HepG2 (cell line): ENCODE data around the gene RAB34. TPM values are rescaled to one million over a fixed set of nuclear protein-coding genes. Genes with fewer than 3 reads are reported as not detected.

ENCODE experiments used
- ATF7-NPFF ChIP-seq: sonication (generic); formaldehyde crosslinking; IDR thresholded peaks from 2 replicates; pipeline ENCODE4 v1.8.1; 2023; ENCODE audit warnings: mild to moderate bottlenecking, low read depth, missing genetic modification reagents, moderate library complexity
- CC2D1A ChIP-seq: sonication (generic); formaldehyde crosslinking; IDR thresholded peaks from 2 replicates; pipeline ENCODE4 v1.8.1; 2023; ENCODE audit warnings: mild to moderate bottlenecking, missing genetic modification reagents
- MLLT10 ChIP-seq: sonication (generic); formaldehyde crosslinking; IDR thresholded peaks from 2 replicates; pipeline ENCODE4 v1.4.0; 2020; ENCODE audit warnings: missing genetic modification reagents
- NFKB2 ChIP-seq: sonication (generic); formaldehyde crosslinking; IDR thresholded peaks from 2 replicates; pipeline ENCODE4 v1.4.0; 2020; ENCODE audit warnings: missing genetic modification reagents, borderline replicate concordance
- TOPORS ChIP-seq: sonication (generic); formaldehyde crosslinking; IDR thresholded peaks from 2 replicates; pipeline ENCODE4 v1.8.0; 2023; ENCODE audit warnings: mild to moderate bottlenecking, missing genetic modification reagents
- XRCC5 ChIP-seq: fragments of 200-400 bp; formaldehyde crosslinking; optimal IDR thresholded peaks from 2 replicates; pipeline ENCODE3; 2017; ENCODE audit warnings: mild to moderate bottlenecking, low read length
- ZNF33B ChIP-seq: sonication (generic); formaldehyde crosslinking; IDR thresholded peaks from 2 replicates; pipeline ENCODE4 v1.5.1; 2020; ENCODE audit warnings: mild to moderate bottlenecking, missing genetic modification reagents
- ZSCAN25 ChIP-seq: sonication (generic); formaldehyde crosslinking; IDR thresholded peaks from 2 replicates; pipeline ENCODE4 v1.8.0; 2022; ENCODE audit warnings: mild to moderate bottlenecking, missing genetic modification reagents
- polyA plus RNA-seq, 8 experiments: library from polyadenylated mRNA; depleted of rRNA in 3 of 8; stranded (reverse) in 7 of 8; unstranded in 1 of 8; fragments of >200 nt; fragmentation: Illumina TruSeq in 4 of 8; extraction: Trizol in 4 of 8; gene quantifications; 2 replicates each; pipeline versions ENCODE4 v1.2.1 to v1.2.3, GENCODE V29; 2011 to 2016; ENCODE audit warnings: low read depth in 4 of 8, missing spikeins in 1 of 8, mixed read lengths in 1 of 8; ENCODE audit not compliant: insufficient read depth in 1 of 8
- total RNA-seq, 5 experiments: library from RNA; depleted of rRNA; stranded (reverse); fragments of >200 nt; fragmentation: Illumina TruSeq; extraction: Trizol; gene quantifications; 2 replicates each; pipeline ENCODE4 v1.2.3, GENCODE V29; 2016; ENCODE audit warnings: low read depth in 1 of 5
- TF ChIP-seq, protein P1 (sequence below): sonication (generic); formaldehyde crosslinking; conservative IDR thresholded peaks from 2 replicates; pipeline ENCODE4 v1.4.0; 2020; ENCODE audit warnings: missing genetic modification reagents
- TF ChIP-seq, protein P2 (sequence below): sonication (generic); formaldehyde crosslinking; conservative IDR thresholded peaks from 2 replicates; pipeline ENCODE4 v1.5.0; 2020; ENCODE audit warnings: missing genetic modification reagents
- TF ChIP-seq, protein P3 (sequence below): sonication (generic); formaldehyde crosslinking; IDR thresholded peaks from 2 replicates; pipeline ENCODE4 v1.4.0; 2020; ENCODE audit warnings: missing genetic modification reagents, borderline replicate concordance
- TF ChIP-seq, protein P4 (sequence below): sonication (generic); formaldehyde crosslinking; IDR thresholded peaks from 2 replicates; pipeline ENCODE4 v1.4.0; 2020; ENCODE audit warnings: missing genetic modification reagents
- TF ChIP-seq, protein P5 (sequence below): sonication (generic); formaldehyde crosslinking; IDR thresholded peaks from 2 replicates; pipeline ENCODE4 v1.5.0; 2020; ENCODE audit warnings: mild to moderate bottlenecking, missing genetic modification reagents
- TF ChIP-seq, protein P6 (sequence below): sonication (generic); formaldehyde crosslinking; IDR thresholded peaks from 2 replicates; pipeline ENCODE4 v1.4.0; 2020; ENCODE audit warnings: mild to moderate bottlenecking, missing genetic modification reagents

Gene RAB34
- total and polyA plus RNA-seq, 2 of the 13 experiments (the other 11 are each of a cell fraction or from before 2014, with no cell fraction given) = 0.49 TPM; not detected in 1

DNA sequence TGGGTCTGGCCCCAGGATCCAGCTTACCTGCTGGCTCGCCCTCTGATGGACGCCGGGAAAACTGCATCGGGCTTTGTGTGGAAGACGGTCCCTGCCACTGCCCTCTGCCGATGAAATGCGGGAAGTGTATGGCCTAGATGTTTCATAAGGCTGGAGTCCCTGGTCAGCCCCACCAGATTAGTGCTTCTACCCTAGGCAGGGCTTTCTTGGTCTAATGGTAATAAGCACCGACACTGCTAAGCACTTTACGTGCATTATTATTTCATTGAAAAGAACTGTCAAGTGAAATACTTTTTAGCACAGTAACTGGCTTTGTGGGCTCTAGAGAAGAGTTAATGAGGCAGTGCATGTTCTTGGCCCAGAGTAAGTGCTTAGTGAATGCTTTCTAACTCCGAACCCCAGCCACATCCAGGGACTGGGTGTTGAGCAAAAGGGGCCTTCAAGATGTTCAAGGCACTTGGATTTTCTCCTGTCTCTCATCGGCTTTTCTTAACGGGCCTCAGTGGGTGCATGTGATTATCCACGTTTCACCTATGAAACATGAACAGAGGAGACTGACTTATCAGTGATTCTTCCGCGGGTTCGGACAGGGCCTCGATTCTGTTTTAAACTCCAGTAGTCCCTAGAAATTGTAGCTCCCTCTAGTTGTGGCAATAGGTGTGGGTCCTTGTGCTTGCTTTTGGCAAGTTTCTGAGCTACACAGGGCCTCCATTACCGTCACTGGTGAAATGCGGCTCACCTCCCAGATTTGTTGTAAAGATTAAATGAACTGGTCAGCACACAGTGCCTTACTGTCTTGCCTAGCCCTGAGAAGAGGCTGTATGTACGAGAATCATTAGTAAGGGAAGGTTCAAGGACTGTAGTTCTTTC is 32.7 kb upstream of the RAB34 start (continued):
- TF ChIP-seq, protein P1, sequence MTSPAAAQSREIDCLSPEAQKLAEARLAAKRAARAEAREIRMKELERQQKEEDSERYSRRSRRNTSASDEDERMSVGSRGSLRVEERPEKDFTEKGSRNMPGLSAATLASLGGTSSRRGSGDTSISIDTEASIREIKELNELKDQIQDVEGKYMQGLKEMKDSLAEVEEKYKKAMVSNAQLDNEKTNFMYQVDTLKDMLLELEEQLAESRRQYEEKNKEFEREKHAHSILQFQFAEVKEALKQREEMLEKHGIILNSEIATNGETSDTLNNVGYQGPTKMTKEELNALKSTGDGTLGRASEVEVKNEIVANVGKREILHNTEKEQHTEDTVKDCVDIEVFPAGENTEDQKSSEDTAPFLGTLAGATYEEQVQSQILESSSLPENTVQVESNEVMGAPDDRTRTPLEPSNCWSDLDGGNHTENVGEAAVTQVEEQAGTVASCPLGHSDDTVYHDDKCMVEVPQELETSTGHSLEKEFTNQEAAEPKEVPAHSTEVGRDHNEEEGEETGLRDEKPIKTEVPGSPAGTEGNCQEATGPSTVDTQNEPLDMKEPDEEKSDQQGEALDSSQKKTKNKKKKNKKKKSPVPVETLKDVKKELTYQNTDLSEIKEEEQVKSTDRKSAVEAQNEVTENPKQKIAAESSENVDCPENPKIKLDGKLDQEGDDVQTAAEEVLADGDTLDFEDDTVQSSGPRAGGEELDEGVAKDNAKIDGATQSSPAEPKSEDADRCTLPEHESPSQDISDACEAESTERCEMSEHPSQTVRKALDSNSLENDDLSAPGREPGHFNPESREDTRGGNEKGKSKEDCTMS (CRISPR knock-in tag) = no peak
- TF ChIP-seq ZNF33B (no peak), NFKB2 (no peak), ZSCAN25 (no peak), CC2D1A (CRISPR knock-in tag) (no peak), ATF7-NPFF (CRISPR knock-in tag) (no peak), XRCC5 (peak; percentile 95), MLLT10 (CRISPR knock-in tag) (no peak), TOPORS (CRISPR knock-in tag) (no peak)
- TF ChIP-seq, protein P2, sequence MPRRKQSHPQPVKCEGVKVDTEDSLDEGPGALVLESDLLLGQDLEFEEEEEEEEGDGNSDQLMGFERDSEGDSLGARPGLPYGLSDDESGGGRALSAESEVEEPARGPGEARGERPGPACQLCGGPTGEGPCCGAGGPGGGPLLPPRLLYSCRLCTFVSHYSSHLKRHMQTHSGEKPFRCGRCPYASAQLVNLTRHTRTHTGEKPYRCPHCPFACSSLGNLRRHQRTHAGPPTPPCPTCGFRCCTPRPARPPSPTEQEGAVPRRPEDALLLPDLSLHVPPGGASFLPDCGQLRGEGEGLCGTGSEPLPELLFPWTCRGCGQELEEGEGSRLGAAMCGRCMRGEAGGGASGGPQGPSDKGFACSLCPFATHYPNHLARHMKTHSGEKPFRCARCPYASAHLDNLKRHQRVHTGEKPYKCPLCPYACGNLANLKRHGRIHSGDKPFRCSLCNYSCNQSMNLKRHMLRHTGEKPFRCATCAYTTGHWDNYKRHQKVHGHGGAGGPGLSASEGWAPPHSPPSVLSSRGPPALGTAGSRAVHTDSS = no peak
- TF ChIP-seq, protein P3, sequence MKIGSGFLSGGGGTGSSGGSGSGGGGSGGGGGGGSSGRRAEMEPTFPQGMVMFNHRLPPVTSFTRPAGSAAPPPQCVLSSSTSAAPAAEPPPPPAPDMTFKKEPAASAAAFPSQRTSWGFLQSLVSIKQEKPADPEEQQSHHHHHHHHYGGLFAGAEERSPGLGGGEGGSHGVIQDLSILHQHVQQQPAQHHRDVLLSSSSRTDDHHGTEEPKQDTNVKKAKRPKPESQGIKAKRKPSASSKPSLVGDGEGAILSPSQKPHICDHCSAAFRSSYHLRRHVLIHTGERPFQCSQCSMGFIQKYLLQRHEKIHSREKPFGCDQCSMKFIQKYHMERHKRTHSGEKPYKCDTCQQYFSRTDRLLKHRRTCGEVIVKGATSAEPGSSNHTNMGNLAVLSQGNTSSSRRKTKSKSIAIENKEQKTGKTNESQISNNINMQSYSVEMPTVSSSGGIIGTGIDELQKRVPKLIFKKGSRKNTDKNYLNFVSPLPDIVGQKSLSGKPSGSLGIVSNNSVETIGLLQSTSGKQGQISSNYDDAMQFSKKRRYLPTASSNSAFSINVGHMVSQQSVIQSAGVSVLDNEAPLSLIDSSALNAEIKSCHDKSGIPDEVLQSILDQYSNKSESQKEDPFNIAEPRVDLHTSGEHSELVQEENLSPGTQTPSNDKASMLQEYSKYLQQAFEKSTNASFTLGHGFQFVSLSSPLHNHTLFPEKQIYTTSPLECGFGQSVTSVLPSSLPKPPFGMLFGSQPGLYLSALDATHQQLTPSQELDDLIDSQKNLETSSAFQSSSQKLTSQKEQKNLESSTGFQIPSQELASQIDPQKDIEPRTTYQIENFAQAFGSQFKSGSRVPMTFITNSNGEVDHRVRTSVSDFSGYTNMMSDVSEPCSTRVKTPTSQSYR (CRISPR knock-in tag) = 0 out of 2 replicates have a peak, but pooled peaks have one; percentile 8
- TF ChIP-seq, protein P4, sequence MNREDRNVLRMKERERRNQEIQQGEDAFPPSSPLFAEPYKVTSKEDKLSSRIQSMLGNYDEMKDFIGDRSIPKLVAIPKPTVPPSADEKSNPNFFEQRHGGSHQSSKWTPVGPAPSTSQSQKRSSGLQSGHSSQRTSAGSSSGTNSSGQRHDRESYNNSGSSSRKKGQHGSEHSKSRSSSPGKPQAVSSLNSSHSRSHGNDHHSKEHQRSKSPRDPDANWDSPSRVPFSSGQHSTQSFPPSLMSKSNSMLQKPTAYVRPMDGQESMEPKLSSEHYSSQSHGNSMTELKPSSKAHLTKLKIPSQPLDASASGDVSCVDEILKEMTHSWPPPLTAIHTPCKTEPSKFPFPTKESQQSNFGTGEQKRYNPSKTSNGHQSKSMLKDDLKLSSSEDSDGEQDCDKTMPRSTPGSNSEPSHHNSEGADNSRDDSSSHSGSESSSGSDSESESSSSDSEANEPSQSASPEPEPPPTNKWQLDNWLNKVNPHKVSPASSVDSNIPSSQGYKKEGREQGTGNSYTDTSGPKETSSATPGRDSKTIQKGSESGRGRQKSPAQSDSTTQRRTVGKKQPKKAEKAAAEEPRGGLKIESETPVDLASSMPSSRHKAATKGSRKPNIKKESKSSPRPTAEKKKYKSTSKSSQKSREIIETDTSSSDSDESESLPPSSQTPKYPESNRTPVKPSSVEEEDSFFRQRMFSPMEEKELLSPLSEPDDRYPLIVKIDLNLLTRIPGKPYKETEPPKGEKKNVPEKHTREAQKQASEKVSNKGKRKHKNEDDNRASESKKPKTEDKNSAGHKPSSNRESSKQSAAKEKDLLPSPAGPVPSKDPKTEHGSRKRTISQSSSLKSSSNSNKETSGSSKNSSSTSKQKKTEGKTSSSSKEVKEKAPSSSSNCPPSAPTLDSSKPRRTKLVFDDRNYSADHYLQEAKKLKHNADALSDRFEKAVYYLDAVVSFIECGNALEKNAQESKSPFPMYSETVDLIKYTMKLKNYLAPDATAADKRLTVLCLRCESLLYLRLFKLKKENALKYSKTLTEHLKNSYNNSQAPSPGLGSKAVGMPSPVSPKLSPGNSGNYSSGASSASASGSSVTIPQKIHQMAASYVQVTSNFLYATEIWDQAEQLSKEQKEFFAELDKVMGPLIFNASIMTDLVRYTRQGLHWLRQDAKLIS (CRISPR knock-in tag) = 0 out of 2 replicates have a peak, but pooled peaks have one; percentile 77
- TF ChIP-seq, protein P5, sequence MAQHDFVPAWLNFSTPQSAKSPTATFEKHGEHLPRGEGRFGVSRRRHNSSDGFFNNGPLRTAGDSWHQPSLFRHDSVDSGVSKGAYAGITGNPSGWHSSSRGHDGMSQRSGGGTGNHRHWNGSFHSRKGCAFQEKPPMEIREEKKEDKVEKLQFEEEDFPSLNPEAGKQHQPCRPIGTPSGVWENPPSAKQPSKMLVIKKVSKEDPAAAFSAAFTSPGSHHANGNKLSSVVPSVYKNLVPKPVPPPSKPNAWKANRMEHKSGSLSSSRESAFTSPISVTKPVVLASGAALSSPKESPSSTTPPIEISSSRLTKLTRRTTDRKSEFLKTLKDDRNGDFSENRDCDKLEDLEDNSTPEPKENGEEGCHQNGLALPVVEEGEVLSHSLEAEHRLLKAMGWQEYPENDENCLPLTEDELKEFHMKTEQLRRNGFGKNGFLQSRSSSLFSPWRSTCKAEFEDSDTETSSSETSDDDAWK = no peak
- TF ChIP-seq, protein P6, sequence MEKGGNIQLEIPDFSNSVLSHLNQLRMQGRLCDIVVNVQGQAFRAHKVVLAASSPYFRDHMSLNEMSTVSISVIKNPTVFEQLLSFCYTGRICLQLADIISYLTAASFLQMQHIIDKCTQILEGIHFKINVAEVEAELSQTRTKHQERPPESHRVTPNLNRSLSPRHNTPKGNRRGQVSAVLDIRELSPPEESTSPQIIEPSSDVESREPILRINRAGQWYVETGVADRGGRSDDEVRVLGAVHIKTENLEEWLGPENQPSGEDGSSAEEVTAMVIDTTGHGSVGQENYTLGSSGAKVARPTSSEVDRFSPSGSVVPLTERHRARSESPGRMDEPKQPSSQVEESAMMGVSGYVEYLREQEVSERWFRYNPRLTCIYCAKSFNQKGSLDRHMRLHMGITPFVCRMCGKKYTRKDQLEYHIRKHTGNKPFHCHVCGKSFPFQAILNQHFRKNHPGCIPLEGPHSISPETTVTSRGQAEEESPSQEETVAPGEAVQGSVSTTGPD (CRISPR knock-in tag) = no peak
